Measurements from ENCODE around the gene RBM26.

The RBM26 gene

DNA sequence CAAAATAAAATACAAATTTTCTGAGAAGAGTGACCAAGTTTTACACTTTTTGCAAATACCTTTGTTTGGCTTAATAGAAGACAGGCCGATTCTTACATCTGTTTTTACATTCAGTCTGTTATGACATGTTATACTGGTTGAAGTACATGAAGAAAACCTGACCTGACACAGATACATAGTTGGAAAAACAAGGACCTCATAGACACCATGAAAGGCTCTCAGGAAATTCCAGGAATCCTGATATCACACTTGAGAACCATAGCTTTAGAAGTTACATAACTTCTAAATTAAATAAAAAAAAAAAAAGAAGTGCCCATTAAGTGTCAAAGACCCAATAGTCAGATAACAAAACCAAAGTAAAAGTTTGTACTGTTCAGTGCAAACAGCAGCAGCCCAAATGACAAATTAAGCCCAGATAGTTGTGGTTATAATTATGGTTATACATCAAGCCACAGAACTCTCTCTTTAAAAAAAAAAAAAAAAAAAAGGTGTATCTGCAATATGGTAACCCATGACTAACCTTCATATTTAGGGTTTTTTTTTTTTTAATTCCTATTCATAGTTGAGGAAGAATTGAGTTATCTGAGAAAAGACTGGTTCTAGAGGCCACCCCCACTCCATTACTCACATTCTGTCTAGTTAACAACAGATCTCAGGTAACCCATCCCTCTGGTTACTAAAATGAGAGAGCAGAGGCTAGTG lies 19.8 kb downstream of the RBM26 start:
- H3K79me2 ChIP-seq: peaks cover 11% of the 10 kb centered on the region
- H3K27ac ChIP-seq: no peak overlapping the region

GRCh38 chr13:79385694-79386093 lies 20.4 kb downstream of the RBM26 start:
- Histone ChIP-seq H3K79me2 (peaks cover 8% of the 10 kb centered on the region), H3K9me3 (ENCODE audit: control insufficient read depth, low read length) (no peaks in the 10 kb centered on the region), H3K9ac (no peak overlapping the region), H3K4me3 (ENCODE audit: low read depth, low read length) (no peak overlapping the region), H3K4me1 (no peaks in the 10 kb centered on the region), H2AFZ (no peak overlapping the region), H3K27me3 (ENCODE audit: control insufficient read depth, insufficient read depth, low read length) (no peaks in the 10 kb centered on the region), H3K4me2 (ENCODE audit: low read length) (no peak overlapping the region), H3K27ac (no peak overlapping the region), H3K36me3 (ENCODE audit: control insufficient read depth, insufficient read depth, low read length) (no peaks in the 10 kb centered on the region)
- TF ChIP-seq, protein P1, sequence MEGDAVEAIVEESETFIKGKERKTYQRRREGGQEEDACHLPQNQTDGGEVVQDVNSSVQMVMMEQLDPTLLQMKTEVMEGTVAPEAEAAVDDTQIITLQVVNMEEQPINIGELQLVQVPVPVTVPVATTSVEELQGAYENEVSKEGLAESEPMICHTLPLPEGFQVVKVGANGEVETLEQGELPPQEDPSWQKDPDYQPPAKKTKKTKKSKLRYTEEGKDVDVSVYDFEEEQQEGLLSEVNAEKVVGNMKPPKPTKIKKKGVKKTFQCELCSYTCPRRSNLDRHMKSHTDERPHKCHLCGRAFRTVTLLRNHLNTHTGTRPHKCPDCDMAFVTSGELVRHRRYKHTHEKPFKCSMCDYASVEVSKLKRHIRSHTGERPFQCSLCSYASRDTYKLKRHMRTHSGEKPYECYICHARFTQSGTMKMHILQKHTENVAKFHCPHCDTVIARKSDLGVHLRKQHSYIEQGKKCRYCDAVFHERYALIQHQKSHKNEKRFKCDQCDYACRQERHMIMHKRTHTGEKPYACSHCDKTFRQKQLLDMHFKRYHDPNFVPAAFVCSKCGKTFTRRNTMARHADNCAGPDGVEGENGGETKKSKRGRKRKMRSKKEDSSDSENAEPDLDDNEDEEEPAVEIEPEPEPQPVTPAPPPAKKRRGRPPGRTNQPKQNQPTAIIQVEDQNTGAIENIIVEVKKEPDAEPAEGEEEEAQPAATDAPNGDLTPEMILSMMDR (IDR thresholded peaks at IDR 0.05): no peak

More for the DNA sequence above, 19.8 kb downstream of the RBM26 start:
- H3K4me1 ChIP-seq: no peaks in the 10 kb centered on the region
- no peak overlapping the region for H3K4me3 ChIP-seq (ENCODE audit: low read depth, low read length)
- H3K9me3 ChIP-seq (ENCODE audit: control insufficient read depth, low read length): no peaks in the 10 kb centered on the region
- no peak overlapping the region for H3K9ac ChIP-seq
- H2AFZ ChIP-seq: no peak overlapping the region
- H3K4me2 ChIP-seq (ENCODE audit: low read length): no peak overlapping the region
- H3K27me3 ChIP-seq (ENCODE audit: control insufficient read depth, insufficient read depth, low read length): no peaks in the 10 kb centered on the region
- H3K36me3 ChIP-seq (ENCODE audit: control insufficient read depth, insufficient read depth, low read length): no peaks in the 10 kb centered on the region
- TF ChIP-seq, protein P1 (IDR thresholded peaks at IDR 0.05): no peak

DNA sequence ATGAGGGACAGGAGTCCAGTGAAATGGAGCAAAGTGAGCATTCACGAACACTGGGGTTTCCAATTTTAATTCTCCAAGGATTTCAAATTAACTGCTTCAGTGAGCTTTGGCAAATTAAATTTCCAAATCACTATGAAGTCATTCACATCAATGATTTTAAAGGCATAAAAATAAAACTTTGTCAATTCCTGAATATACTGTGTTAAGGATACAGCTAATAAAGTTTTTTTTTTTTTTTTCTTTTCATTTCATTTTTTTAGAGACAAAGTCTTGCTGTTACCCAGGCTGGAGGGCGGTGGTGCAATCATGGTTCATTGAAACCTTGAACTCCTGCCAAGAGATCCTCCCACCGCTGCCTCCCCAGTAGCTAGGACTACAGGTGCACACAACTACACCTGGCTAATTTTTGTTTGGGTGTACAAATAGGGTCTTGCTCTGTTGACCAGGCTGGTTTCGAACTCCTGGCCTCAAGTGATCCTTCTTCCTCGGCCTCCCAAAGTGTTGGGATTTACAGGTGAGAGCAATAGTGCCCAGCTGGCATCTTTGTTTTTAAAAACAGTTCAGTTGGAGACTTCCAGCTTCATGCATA lies 21.9 kb downstream of the RBM26 start:
- Histone ChIP-seq H3K4me1 (no peaks in the 10 kb centered on the region), H2AFZ (no peak overlapping the region), H3K4me2 (ENCODE audit: low read length) (no peak overlapping the region), H3K27me3 (ENCODE audit: control insufficient read depth, insufficient read depth, low read length) (no peaks in the 10 kb centered on the region), H3K4me3 (ENCODE audit: low read depth, low read length) (no peak overlapping the region), H3K27ac (no peak overlapping the region), H3K36me3 (ENCODE audit: control insufficient read depth, insufficient read depth, low read length) (no peaks in the 10 kb centered on the region), H3K79me2 (peaks cover 4% of the 10 kb centered on the region), H3K9me3 (ENCODE audit: control insufficient read depth, low read length) (no peaks in the 10 kb centered on the region), H3K9ac (no peak overlapping the region)
- TF ChIP-seq, protein P1 (IDR thresholded peaks at IDR 0.05): no peak

DNA sequence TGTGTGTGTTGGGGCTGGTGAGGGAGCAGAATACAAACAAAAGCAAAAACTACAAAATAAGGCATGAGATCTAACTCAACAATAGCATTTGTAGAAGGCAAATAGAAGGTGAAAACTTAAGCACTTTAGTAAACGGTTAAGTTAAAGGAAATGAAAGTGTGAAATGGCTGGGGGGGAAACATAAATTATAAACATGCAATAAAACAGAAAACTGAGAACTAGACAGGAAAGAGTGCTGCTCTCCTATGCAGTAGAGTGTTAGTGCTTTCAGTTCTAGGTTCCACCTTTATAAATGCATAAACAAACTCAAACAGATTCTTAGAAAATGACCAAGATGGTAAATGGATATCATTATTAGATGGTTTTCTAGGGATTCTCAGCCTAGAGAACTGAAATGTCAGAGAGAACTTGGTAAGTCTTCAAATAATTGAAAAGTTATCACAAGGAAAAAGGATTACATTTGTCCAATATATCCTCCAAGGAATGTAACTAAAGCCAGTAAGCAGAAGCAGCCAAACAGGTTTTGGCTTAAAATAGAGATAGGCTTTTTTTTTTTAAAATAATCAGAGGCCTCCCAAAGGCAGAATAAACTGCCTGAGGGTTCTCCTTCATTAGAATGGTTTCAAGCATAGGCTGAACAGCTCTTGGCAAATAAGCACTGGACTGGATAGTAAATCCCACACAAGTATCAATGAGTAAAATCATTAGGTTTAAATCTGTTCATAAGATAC lies 23.3 kb downstream of the RBM26 start:
- no peaks in the 10 kb centered on the region for H3K36me3 ChIP-seq (ENCODE audit: control insufficient read depth, insufficient read depth, low read length)
- TF ChIP-seq, protein P1 (IDR thresholded peaks at IDR 0.05): no peak
- no peak overlapping the region for H2AFZ ChIP-seq
- H3K4me2 ChIP-seq (ENCODE audit: low read length): no peak overlapping the region
- no peak overlapping the region for H3K4me3 ChIP-seq (ENCODE audit: low read depth, low read length)
- H3K27ac ChIP-seq: no peak overlapping the region
- no peaks in the 10 kb centered on the region for H3K27me3 ChIP-seq (ENCODE audit: control insufficient read depth, insufficient read depth, low read length)
- H3K4me1 ChIP-seq: no peaks in the 10 kb centered on the region
- no peaks in the 10 kb centered on the region for H3K9me3 ChIP-seq (ENCODE audit: control insufficient read depth, low read length)
- no peak overlapping the region for H3K9ac ChIP-seq
- H3K79me2 ChIP-seq: peaks cover 4% of the 10 kb centered on the region
